ENCODE data around the gene UROC1. TPM values are rescaled to one million over a fixed set of nuclear protein-coding genes. Genes with fewer than 3 reads are reported as not detected.

UROC1 gene
- total and polyA plus RNA-seq, 9 of the 15 experiments (the other 6 are each of a cell fraction or from before 2014, with no cell fraction given): not detected

GRCh38 chr3:126548556-126549466, 31.2 kb upstream of the UROC1 start:
- CTCF ChIA-PET (ENCODE audit: low intra/inter-chr PET ratio): no interaction called here
- BruUV-seq (replicated peaks): no TSS peak

More at GRCh38 chr3:126548556-126549466, 31.2 kb upstream of the UROC1 start:
- FAIRE-seq (no peak), ATAC-seq (no peak), DNase-seq (ENCODE audit: extremely low read depth in 1 of 4, low spot score in 3 of 4) (no peak)
- no peak for TF ChIP-seq XRCC3 (IDR thresholded peaks at IDR 0.05)
- no peak for TF ChIP-seq PHF20 (IDR thresholded peaks at IDR 0.05; ENCODE audit: partially characterized antibody)
- no peak for TF ChIP-seq ZNF583 (CRISPR knock-in tag; IDR thresholded peaks at IDR 0.05)
- no peak for TF ChIP-seq ARNT (IDR thresholded peaks at IDR 0.05)
- TF ChIP-seq BCL6 (CRISPR knock-in tag; IDR thresholded peaks at IDR 0.05): no peak
- TF ChIP-seq NR0B1 (IDR thresholded peaks at IDR 0.05; ENCODE audit: partially characterized antibody): no peak
- no peak for TF ChIP-seq U2AF1 (optimal IDR thresholded peaks at IDR 0.05; ENCODE audit: low read depth, low read length)
- no peak for TF ChIP-seq KDM5B (IDR thresholded peaks at IDR 0.05; ENCODE audit: insufficient replicate concordance, low read depth, low read length)
- TF ChIP-seq LCOR (CRISPR knock-in tag; IDR thresholded peaks at IDR 0.05): no peak
- no peak for TF ChIP-seq ZNF143 (CRISPR knock-in tag; IDR thresholded peaks at IDR 0.05)
- H3K9me1 ChIP-seq (ENCODE audit: control insufficient read depth, insufficient read depth, low read length): no peaks in the 10 kb centered on the region
- 0 out of 2 replicates have a peak, but pooled peaks cover 4% of the 10 kb centered on the region for H4K20me1 ChIP-seq (replicated peaks; ENCODE audit: control insufficient read depth, insufficient read depth, low read length)
- H3K4me3 ChIP-seq: no peak overlapping the region
- H3K4me1 ChIP-seq (replicated peaks in 1 of 2; ENCODE audit: control insufficient read depth in 2 of 2, insufficient read depth in 2 of 2, low read length in 2 of 2): no peaks in the 10 kb centered on the region
- no peak overlapping the region for H3K4me2 ChIP-seq (ENCODE audit: insufficient read depth, low read length)
- no peaks in the 10 kb centered on the region for H3K9me3 ChIP-seq (replicated peaks; ENCODE audit: control insufficient read depth, insufficient read depth, low read depth, low read length)
- no peak overlapping the region for H3K9ac ChIP-seq (ENCODE audit: insufficient read depth in 1 of 2, low read depth in 2 of 2, low read length in 2 of 2)
- in situ Hi-C loops (cut with MboI): no loop called here
- H2AFZ ChIP-seq (ENCODE audit: low read depth, low read length): no peak overlapping the region
- H3K27me3 ChIP-seq (ENCODE audit: control insufficient read depth in 2 of 2, insufficient read depth in 2 of 2, low read length in 2 of 2): peaks cover 0 to 54% of the 10 kb centered on the region in 2 experiments; a peak in 3 of 5 replicates
- POLR2A ChIA-PET: no interaction called here
- no peak overlapping the region for H3K27ac ChIP-seq (ENCODE audit: extremely low read depth, low read depth, low read length)
- 5% methylated on average over 7 of the region's 9 CpGs for WGBS (ENCODE audit: insufficient coverage, low coverage, missing lambda C conversion rate)
- no peaks in the 10 kb centered on the region for H3K79me2 ChIP-seq (ENCODE audit: control insufficient read depth, insufficient read depth, low read length)
- intact Hi-C loops (cut with micrococcal nuclease): no loop called here
- H3K36me3 ChIP-seq (ENCODE audit: control insufficient read depth, insufficient read depth, low read length): no peaks in the 10 kb centered on the region
